SK-N-SH (cell line): Measurements from ENCODE around the gene KMT5B.

Source experiments
- ELF1 ChIP-seq: IDR thresholded peaks from 2 replicates; pipeline ENCODE4 v1.4.0; 2012
- FOXJ3 ChIP-seq: sonication (generic); formaldehyde crosslinking; IDR thresholded peaks from 2 replicates; pipeline ENCODE4 v1.5.1; 2020; ENCODE audit warnings: mild to moderate bottlenecking, missing genetic modification reagents
- JUND ChIP-seq: IDR thresholded peaks from 2 replicates; pipeline ENCODE4 v1.4.0; 2012
- NRF1 ChIP-seq: IDR thresholded peaks from 2 replicates; pipeline ENCODE4 v1.6.1; 2012; ENCODE audit warnings: low read depth, mild to moderate bottlenecking, low read length
- POLR2AphosphoS5 ChIP-seq: IDR thresholded peaks from 2 replicates; pipeline ENCODE4 v1.6.1; 2012; ENCODE audit warnings: low read depth, low read length
- RAD21 ChIP-seq: IDR thresholded peaks from 2 replicates; pipeline ENCODE4 v1.6.1; 2012; ENCODE audit warnings: mild to moderate bottlenecking, low read length
- RFX5 ChIP-seq: IDR thresholded peaks from 2 replicates; pipeline ENCODE4 v1.6.1; 2012; ENCODE audit warnings: mild to moderate bottlenecking, improper control_type of control experiment, low read length
- SIN3A ChIP-seq: IDR thresholded peaks from 2 replicates; pipeline ENCODE4 v1.6.1; 2012; ENCODE audit warnings: low read depth, mild to moderate bottlenecking, low read length, moderate library complexity, borderline replicate concordance
- SMC3 ChIP-seq: IDR thresholded peaks from 2 replicates; pipeline ENCODE4 v1.6.1; 2012; ENCODE audit warnings: low read depth, low read length, improper control_type of control experiment
- YY1 ChIP-seq: IDR thresholded peaks from 2 replicates; pipeline ENCODE4 v1.4.0; 2012; ENCODE audit warnings: low read depth, mild to moderate bottlenecking
- TF ChIP-seq, protein P1 (sequence below): fragments of 200-600 bp; sonication (generic); IDR thresholded peaks from 2 replicates; pipeline ENCODE4 v1.6.1; 2017; ENCODE audit warnings: antibody characterized with exemption, mild to moderate bottlenecking, moderate library complexity
- TF ChIP-seq, protein P2 (sequence below): IDR thresholded peaks from 2 replicates; pipeline ENCODE4 v1.6.1; 2012; ENCODE audit warnings: mild to moderate bottlenecking, low read depth, low read length, moderate library complexity
- TF ChIP-seq, protein P3 (sequence below): IDR thresholded peaks from 2 replicates; pipeline ENCODE4 v1.4.0; 2012; ENCODE audit warnings: low read depth
- TF ChIP-seq, protein P4 (sequence below): IDR thresholded peaks from 2 replicates; pipeline ENCODE4; 2012

DNA sequence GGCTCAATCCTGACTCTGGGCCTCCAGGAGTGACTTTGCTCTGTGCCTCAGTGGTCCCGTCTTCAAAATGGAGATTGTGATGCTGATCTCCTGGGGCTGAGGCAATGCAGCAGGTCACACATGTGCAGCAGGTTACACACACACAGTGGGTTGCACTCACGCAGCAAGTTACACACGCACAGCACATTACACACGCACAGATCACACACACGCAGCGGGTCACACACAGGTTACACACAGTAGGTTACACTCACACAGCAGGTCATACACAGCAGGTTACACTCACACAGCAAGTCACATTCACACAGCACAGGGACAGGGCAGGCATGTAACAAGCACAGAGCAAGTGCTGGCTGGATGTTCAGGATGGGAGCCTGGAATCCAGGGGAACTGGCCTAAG, 47.4 kb upstream of the KMT5B start:
- TF ChIP-seq, protein P1, sequence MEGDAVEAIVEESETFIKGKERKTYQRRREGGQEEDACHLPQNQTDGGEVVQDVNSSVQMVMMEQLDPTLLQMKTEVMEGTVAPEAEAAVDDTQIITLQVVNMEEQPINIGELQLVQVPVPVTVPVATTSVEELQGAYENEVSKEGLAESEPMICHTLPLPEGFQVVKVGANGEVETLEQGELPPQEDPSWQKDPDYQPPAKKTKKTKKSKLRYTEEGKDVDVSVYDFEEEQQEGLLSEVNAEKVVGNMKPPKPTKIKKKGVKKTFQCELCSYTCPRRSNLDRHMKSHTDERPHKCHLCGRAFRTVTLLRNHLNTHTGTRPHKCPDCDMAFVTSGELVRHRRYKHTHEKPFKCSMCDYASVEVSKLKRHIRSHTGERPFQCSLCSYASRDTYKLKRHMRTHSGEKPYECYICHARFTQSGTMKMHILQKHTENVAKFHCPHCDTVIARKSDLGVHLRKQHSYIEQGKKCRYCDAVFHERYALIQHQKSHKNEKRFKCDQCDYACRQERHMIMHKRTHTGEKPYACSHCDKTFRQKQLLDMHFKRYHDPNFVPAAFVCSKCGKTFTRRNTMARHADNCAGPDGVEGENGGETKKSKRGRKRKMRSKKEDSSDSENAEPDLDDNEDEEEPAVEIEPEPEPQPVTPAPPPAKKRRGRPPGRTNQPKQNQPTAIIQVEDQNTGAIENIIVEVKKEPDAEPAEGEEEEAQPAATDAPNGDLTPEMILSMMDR, result no peak
- TF ChIP-seq FOXJ3 (CRISPR knock-in tag) (no peak), SIN3A (no peak), YY1 (no peak), JUND (no peak), POLR2AphosphoS5 (no peak), RFX5 (no peak), SMC3 (no peak), NRF1 (no peak), RAD21 (no peak), ELF1 (no peak)
- TF ChIP-seq, protein P2, sequence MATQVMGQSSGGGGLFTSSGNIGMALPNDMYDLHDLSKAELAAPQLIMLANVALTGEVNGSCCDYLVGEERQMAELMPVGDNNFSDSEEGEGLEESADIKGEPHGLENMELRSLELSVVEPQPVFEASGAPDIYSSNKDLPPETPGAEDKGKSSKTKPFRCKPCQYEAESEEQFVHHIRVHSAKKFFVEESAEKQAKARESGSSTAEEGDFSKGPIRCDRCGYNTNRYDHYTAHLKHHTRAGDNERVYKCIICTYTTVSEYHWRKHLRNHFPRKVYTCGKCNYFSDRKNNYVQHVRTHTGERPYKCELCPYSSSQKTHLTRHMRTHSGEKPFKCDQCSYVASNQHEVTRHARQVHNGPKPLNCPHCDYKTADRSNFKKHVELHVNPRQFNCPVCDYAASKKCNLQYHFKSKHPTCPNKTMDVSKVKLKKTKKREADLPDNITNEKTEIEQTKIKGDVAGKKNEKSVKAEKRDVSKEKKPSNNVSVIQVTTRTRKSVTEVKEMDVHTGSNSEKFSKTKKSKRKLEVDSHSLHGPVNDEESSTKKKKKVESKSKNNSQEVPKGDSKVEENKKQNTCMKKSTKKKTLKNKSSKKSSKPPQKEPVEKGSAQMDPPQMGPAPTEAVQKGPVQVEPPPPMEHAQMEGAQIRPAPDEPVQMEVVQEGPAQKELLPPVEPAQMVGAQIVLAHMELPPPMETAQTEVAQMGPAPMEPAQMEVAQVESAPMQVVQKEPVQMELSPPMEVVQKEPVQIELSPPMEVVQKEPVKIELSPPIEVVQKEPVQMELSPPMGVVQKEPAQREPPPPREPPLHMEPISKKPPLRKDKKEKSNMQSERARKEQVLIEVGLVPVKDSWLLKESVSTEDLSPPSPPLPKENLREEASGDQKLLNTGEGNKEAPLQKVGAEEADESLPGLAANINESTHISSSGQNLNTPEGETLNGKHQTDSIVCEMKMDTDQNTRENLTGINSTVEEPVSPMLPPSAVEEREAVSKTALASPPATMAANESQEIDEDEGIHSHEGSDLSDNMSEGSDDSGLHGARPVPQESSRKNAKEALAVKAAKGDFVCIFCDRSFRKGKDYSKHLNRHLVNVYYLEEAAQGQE, result no peak
- TF ChIP-seq, protein P3, sequence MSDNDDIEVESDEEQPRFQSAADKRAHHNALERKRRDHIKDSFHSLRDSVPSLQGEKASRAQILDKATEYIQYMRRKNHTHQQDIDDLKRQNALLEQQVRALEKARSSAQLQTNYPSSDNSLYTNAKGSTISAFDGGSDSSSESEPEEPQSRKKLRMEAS, result no peak
- TF ChIP-seq, protein P4, sequence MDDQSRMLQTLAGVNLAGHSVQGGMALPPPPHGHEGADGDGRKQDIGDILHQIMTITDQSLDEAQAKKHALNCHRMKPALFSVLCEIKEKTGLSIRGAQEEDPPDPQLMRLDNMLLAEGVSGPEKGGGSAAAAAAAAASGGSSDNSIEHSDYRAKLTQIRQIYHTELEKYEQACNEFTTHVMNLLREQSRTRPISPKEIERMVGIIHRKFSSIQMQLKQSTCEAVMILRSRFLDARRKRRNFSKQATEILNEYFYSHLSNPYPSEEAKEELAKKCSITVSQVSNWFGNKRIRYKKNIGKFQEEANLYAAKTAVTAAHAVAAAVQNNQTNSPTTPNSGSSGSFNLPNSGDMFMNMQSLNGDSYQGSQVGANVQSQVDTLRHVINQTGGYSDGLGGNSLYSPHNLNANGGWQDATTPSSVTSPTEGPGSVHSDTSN, result no peak
